IMR-90 (cell line): ENCODE results near the gene SNX27. TPM values are rescaled to one million over a fixed set of nuclear protein-coding genes. Genes with fewer than 3 reads are reported as not detected.

Experiments used
- ATAC-seq: fragments of 200-7000 bp; cut with Tn5 transposase; 2 replicates; pipeline ENCODE4 v1.9.1; 2020; ENCODE audit warnings: low read depth, mild to moderate bottlenecking, moderate library complexity
- BruUV-seq: library from RNA; stranded (reverse); fragments of 400-500 nt; replicated peaks from 2 replicates; lab custom pipeline; 2021; lab: Mats Ljungman, UMichigan
- CTCF ChIA-PET: fragments of 300-600 bp; formaldehyde crosslinking; extraction: SDS; loops from one replicate; lab custom pipeline; 2021; ENCODE audit warnings: antibody characterized with exemption; lab: Yijun Ruan, JAX
- POLR2A ChIA-PET: fragments of 300-600 bp; sonication (Branson Sonifier 250); formaldehyde crosslinking; loops from one replicate; lab custom pipeline; 2022; ENCODE audit warnings: antibody characterized with exemption; ENCODE audit not compliant: unreplicated experiment; lab: Charles Lee
- DNase-seq: peaks from one replicate; pipeline ENCODE4 v3.0.0; 2013
- H2AFZ ChIP-seq: replicated peaks from 2 replicates; pipeline ENCODE3; 2013; ENCODE audit warnings: low read length, mild to moderate bottlenecking; ENCODE audit not compliant: poor library complexity
- H2AK5ac ChIP-seq: 2 replicates; pipeline ENCODE4 v1.6.1; 2013; ENCODE audit warnings: low read depth, low read length, inconsistent platforms
- H2AK9ac ChIP-seq: replicated peaks from 2 replicates; pipeline ENCODE3; 2013; ENCODE audit warnings: mild to moderate bottlenecking, low read depth, low read length, moderate library complexity; ENCODE audit not compliant: poor library complexity
- H2BK120ac ChIP-seq: 2 replicates; pipeline ENCODE4 v1.6.1; 2013; ENCODE audit warnings: low read depth, low read length, inconsistent platforms
- H2BK15ac ChIP-seq: 3 replicates; pipeline ENCODE4 v1.6.1; 2013; ENCODE audit warnings: low read depth, low read length, inconsistent platforms
- H2BK20ac ChIP-seq: 2 replicates; pipeline ENCODE4 v1.6.1; 2013; ENCODE audit warnings: low read depth, mild to moderate bottlenecking, inconsistent platforms, low read length, moderate library complexity
- H2BK5ac ChIP-seq: 2 replicates; pipeline ENCODE4 v1.6.1; 2013; ENCODE audit warnings: mild to moderate bottlenecking, low read depth, low read length, inconsistent platforms; ENCODE audit not compliant: poor library complexity, severe bottlenecking
- H3K14ac ChIP-seq: replicated peaks from 2 replicates; pipeline ENCODE4 v1.6.1; 2013; ENCODE audit warnings: low read depth, low read length, inconsistent platforms
- H3K18ac ChIP-seq: 2 replicates; pipeline ENCODE4 v1.6.1; 2013; ENCODE audit warnings: low read depth, low read length, control low read depth
- H3K23ac ChIP-seq: 2 replicates; pipeline ENCODE4 v1.6.1; 2013; ENCODE audit warnings: low read depth, low read length, inconsistent platforms
- H3K27ac ChIP-seq: 2 replicates; pipeline ENCODE4 v1.5.1; 2013; ENCODE audit warnings: mild to moderate bottlenecking, control low read depth, low read length; ENCODE audit not compliant: insufficient read depth
- H3K27me3 ChIP-seq: 2 replicates; pipeline ENCODE4 v1.6.1; 2013; ENCODE audit warnings: low read length; ENCODE audit not compliant: control insufficient read depth, insufficient read depth
- H3K36me3 ChIP-seq: 2 replicates; pipeline ENCODE4 v1.6.1; 2013; ENCODE audit warnings: low read length, mixed read lengths; ENCODE audit not compliant: control insufficient read depth, insufficient read depth
- H3K4ac ChIP-seq: 2 replicates; pipeline ENCODE4 v1.6.1; 2013; ENCODE audit warnings: low read depth, low read length, inconsistent platforms
- H3K4me1 ChIP-seq: 2 replicates; pipeline ENCODE4 v1.6.1; 2013; ENCODE audit warnings: low read length, mixed read lengths; ENCODE audit not compliant: control insufficient read depth, insufficient read depth
- H3K4me2 ChIP-seq: 2 replicates; pipeline ENCODE4 v1.6.1; 2013; ENCODE audit warnings: low read depth, mild to moderate bottlenecking, control low read depth, low read length, moderate library complexity
- H3K4me3 ChIP-seq: 2 replicates; pipeline ENCODE4 v1.5.1; 2013; ENCODE audit warnings: low read depth, mild to moderate bottlenecking, control low read depth, low read length, moderate library complexity; ENCODE audit not compliant: insufficient read depth
- H3K56ac ChIP-seq: 2 replicates; pipeline ENCODE4 v1.6.1; 2013; ENCODE audit warnings: low read length, inconsistent platforms; ENCODE audit not compliant: insufficient read depth; ENCODE audit errors: extremely low read depth
- H3K79me1 ChIP-seq, 2 experiments: 2 replicates each; pipeline ENCODE4 v1.6.1; 2013; ENCODE audit warnings: low read length in 2 of 2, inconsistent platforms in 1 of 2, low read depth in 1 of 2
- H3K9ac ChIP-seq: 2 replicates; pipeline ENCODE4 v1.6.1; 2013; ENCODE audit warnings: low read depth, low read length, control low read depth
- H3K9me1 ChIP-seq: 2 replicates; pipeline ENCODE4 v1.6.1; 2013; ENCODE audit warnings: low read length, inconsistent platforms; ENCODE audit not compliant: insufficient read depth
- H3K9me3 ChIP-seq: 2 replicates; pipeline ENCODE4 v1.6.1; 2013; ENCODE audit warnings: low read length; ENCODE audit not compliant: control insufficient read depth, insufficient read depth
- H4K20me1 ChIP-seq: 2 replicates; pipeline ENCODE4 v1.6.1; 2013; ENCODE audit warnings: low read length, inconsistent platforms; ENCODE audit not compliant: insufficient read depth
- H4K5ac ChIP-seq: 2 replicates; pipeline ENCODE4 v1.6.1; 2013; ENCODE audit warnings: mild to moderate bottlenecking, low read depth, low read length, control low read depth
- H4K8ac ChIP-seq, 2 experiments: 2 replicates each; pipeline ENCODE4 v1.6.1; 2013; ENCODE audit warnings: low read depth in 2 of 2, low read length in 2 of 2, control low read depth in 1 of 2, inconsistent platforms in 1 of 2
- H4K91ac ChIP-seq: 2 replicates; pipeline ENCODE4 v1.6.1; 2013; ENCODE audit warnings: low read depth, low read length, inconsistent platforms; ENCODE audit not compliant: insufficient read depth
- CEBPB ChIP-seq: IDR thresholded peaks from 2 replicates; pipeline ENCODE4 v1.6.1; 2012; ENCODE audit warnings: low read depth, low read length, improper control_type of control experiment
- CHD1 ChIP-seq: IDR thresholded peaks from 2 replicates; pipeline ENCODE4 v1.6.1; 2012; ENCODE audit warnings: low read depth, low read length, improper control_type of control experiment
- MAFK ChIP-seq: IDR thresholded peaks from 2 replicates; pipeline ENCODE4 v1.6.1; 2012; ENCODE audit warnings: low read depth, low read length, improper control_type of control experiment
- MAZ ChIP-seq: IDR thresholded peaks from 2 replicates; pipeline ENCODE4 v1.6.1; 2012; ENCODE audit warnings: low read depth, mild to moderate bottlenecking, low read length, improper control_type of control experiment, moderate library complexity, borderline replicate concordance
- MXI1 ChIP-seq: IDR thresholded peaks from 2 replicates; pipeline ENCODE4 v1.6.1; 2012; ENCODE audit warnings: low read depth, mild to moderate bottlenecking, low read length, moderate library complexity, borderline replicate concordance
- POLR2A ChIP-seq: IDR thresholded peaks from 2 replicates; pipeline ENCODE4 v1.6.1; 2012; ENCODE audit warnings: mild to moderate bottlenecking, low read depth, low read length
- RAD21 ChIP-seq: IDR thresholded peaks from 2 replicates; pipeline ENCODE4 v1.6.1; 2012; ENCODE audit warnings: low read length, improper control_type of control experiment
- RCOR1 ChIP-seq: IDR thresholded peaks from 2 replicates; pipeline ENCODE4 v1.6.1; 2012; ENCODE audit warnings: mild to moderate bottlenecking, low read length, improper control_type of control experiment; ENCODE audit not compliant: insufficient replicate concordance
- RFX5 ChIP-seq: IDR thresholded peaks from 2 replicates; pipeline ENCODE4 v1.8.0; 2012; ENCODE audit warnings: low read depth, mild to moderate bottlenecking, low read length, moderate library complexity
- SMC3 ChIP-seq: fragments of 150-350 bp; IDR thresholded peaks from 2 replicates; pipeline ENCODE4 v1.6.1; 2016; ENCODE audit warnings: low read depth, mild to moderate bottlenecking, antibody characterized with exemption, low read length, moderate library complexity
- WGBS, 2 experiments: methylation state at CpG; one replicate each; pipeline versions ENCODE4 v1.1.5 to v1.1.7; 2013; ENCODE audit warnings: missing lambda C conversion rate in 2 of 2; ENCODE audit not compliant: insufficient read length in 1 of 2; ENCODE audit errors: extremely low coverage in 2 of 2; 5-methylcytosine and 5-hydroxymethylcytosine counted together
- dilution Hi-C: fragments of 300-500 bp; cut with HindIII; formaldehyde crosslinking; loops from one replicate; pipeline ENCODE4 v1.14.3; 2018; ENCODE audit warnings: low sequenced_read_pairs; ENCODE audit not compliant: unreplicated experiment
- in situ Hi-C: fragments of 300-500 bp; cut with MboI; formaldehyde crosslinking; loops from 3 replicates; pipeline ENCODE4 v1.14.3; 2019; ENCODE audit warnings: low sequenced_read_pairs, inconsistent platforms, mixed read lengths
- intact Hi-C: fragments of 100-400 bp; cut with micrococcal nuclease; formaldehyde crosslinking; loops from 2 replicates; pipeline ENCODE4 v1.10.0; 2022
- polyA plus RNA-seq, 3 experiments: library from polyadenylated mRNA; depleted of rRNA; stranded (reverse); fragments of >200 nt; gene quantifications; 2 replicates each; pipeline ENCODE4 v1.2.3, GENCODE V29; 2012; ENCODE audit warnings: low replicate concordance in 1 of 3
- total RNA-seq: library from RNA; depleted of rRNA; stranded (reverse); fragments of >200 nt; gene quantifications from 2 replicates; pipeline ENCODE4 v1.2.3, GENCODE V29; 2012
- TF ChIP-seq, protein P1 (sequence below): conservative IDR thresholded peaks from 2 replicates; pipeline ENCODE4 v1.5.1; 2012; ENCODE audit warnings: mild to moderate bottlenecking, low read depth, low read length, improper control_type of control experiment
- TF ChIP-seq, protein P2 (sequence below): fragments of 150-350 bp; IDR thresholded peaks from 2 replicates; pipeline ENCODE4 v1.6.1; 2017; ENCODE audit warnings: mild to moderate bottlenecking, antibody characterized with exemption, low read length, low read depth
- TF ChIP-seq, protein P3 (sequence below): fragments of 150-350 bp; IDR thresholded peaks from 2 replicates; pipeline ENCODE4 v1.6.1; 2016; ENCODE audit warnings: low read depth, mild to moderate bottlenecking, low read length, moderate library complexity, borderline replicate concordance

SNX27 gene
- total and polyA plus RNA-seq, 2 of the 4 experiments (the other 2 are of a cell fraction) = 12.3 to 25.6 TPM

DNA sequence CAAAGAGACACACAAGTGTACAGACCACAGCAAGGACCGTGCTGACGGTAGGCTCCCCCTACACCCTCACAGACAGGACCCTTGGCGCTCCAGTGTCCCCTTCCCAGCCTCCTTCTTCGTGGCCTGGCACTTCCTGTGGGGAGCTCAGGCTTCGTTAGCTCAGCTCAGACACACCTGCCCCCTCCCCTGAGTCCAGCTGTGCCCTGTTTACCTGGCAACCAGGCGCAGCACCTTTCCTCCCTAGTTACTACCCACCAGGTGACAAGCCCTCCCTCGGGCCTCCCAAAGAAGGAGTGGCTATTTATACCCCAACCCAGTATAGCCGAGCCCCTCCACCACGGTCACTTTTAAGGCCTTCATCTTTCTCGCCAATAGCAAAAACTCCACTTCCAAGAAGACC, 100.1 kb downstream of the SNX27 start (continued):
- TF ChIP-seq, protein P1, sequence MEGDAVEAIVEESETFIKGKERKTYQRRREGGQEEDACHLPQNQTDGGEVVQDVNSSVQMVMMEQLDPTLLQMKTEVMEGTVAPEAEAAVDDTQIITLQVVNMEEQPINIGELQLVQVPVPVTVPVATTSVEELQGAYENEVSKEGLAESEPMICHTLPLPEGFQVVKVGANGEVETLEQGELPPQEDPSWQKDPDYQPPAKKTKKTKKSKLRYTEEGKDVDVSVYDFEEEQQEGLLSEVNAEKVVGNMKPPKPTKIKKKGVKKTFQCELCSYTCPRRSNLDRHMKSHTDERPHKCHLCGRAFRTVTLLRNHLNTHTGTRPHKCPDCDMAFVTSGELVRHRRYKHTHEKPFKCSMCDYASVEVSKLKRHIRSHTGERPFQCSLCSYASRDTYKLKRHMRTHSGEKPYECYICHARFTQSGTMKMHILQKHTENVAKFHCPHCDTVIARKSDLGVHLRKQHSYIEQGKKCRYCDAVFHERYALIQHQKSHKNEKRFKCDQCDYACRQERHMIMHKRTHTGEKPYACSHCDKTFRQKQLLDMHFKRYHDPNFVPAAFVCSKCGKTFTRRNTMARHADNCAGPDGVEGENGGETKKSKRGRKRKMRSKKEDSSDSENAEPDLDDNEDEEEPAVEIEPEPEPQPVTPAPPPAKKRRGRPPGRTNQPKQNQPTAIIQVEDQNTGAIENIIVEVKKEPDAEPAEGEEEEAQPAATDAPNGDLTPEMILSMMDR = no peak
- no peak for TF ChIP-seq CEBPB

DNA sequence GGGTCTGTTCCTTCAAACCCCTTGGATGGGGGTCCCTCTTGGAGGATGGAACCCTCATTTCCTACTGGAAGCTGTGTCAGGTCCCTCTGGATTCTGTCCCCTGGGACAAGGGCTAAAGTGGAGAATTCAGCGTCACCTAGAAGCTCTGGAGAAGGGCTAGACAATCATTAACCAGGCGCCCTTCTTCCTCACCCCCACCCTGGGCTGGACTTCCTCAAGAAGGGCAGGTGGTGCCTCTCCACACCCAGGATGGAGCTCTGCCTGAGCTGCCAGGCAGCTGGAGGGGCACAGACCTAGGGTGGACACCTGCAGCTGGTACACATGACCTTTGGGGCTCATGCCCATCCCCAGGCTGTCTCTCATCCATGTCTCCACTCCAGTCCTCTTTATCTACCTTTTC, 101.2 kb downstream of the SNX27 start:
- intact Hi-C loops (no loop called here), dilution Hi-C loops (no loop called here), in situ Hi-C loops (no loop called here)
- Histone ChIP-seq H3K27ac (no peak overlapping the region), H3K56ac (no peak overlapping the region), H3K4me2 (no peak overlapping the region), H4K20me1 (no peaks in the 10 kb centered on the region; the same call in 1 of the 2 replicates), H2BK5ac (no peak overlapping the region), H4K8ac (no peak overlapping the region), H2BK20ac (no peak overlapping the region), H2BK120ac (no peak overlapping the region), H3K79me1 (no peaks in the 10 kb centered on the region), H3K23ac (no peak overlapping the region), H3K14ac (no peak overlapping the region), H2AFZ (no peak overlapping the region), H4K91ac (no peak overlapping the region), H3K36me3 (no peaks in the 10 kb centered on the region), H3K4me3 (no peak overlapping the region), H2AK5ac (no peak overlapping the region), H2BK15ac (no peak overlapping the region; the same call in 2 of the 3 replicates), H3K4me1 (no peaks in the 10 kb centered on the region), H3K9me3 (no peaks in the 10 kb centered on the region), H3K27me3 (peaks cover 73% of the 10 kb centered on the region), H3K4ac (no peak overlapping the region), H2AK9ac (no peak overlapping the region), H4K5ac (no peak overlapping the region), H3K9ac (no peak overlapping the region), H3K18ac (no peak overlapping the region), H3K9me1 (no peaks in the 10 kb centered on the region)
- POLR2A ChIA-PET = no interaction called here
- CTCF ChIA-PET = no interaction called here
- WGBS, 2 experiments = no CpG with 5 or more reads among the region's 2 CpGs
- ATAC-seq (no peak), DNase-seq (no peak)
- BruUV-seq = no TSS peak
- no peak for TF ChIP-seq MXI1
- TF ChIP-seq POLR2A = no peak
- TF ChIP-seq, protein P2, sequence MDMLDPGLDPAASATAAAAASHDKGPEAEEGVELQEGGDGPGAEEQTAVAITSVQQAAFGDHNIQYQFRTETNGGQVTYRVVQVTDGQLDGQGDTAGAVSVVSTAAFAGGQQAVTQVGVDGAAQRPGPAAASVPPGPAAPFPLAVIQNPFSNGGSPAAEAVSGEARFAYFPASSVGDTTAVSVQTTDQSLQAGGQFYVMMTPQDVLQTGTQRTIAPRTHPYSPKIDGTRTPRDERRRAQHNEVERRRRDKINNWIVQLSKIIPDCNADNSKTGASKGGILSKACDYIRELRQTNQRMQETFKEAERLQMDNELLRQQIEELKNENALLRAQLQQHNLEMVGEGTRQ = no peak
- TF ChIP-seq RAD21 = no peak
- TF ChIP-seq, protein P3, sequence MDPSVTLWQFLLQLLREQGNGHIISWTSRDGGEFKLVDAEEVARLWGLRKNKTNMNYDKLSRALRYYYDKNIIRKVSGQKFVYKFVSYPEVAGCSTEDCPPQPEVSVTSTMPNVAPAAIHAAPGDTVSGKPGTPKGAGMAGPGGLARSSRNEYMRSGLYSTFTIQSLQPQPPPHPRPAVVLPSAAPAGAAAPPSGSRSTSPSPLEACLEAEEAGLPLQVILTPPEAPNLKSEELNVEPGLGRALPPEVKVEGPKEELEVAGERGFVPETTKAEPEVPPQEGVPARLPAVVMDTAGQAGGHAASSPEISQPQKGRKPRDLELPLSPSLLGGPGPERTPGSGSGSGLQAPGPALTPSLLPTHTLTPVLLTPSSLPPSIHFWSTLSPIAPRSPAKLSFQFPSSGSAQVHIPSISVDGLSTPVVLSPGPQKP = no peak
- no peak for TF ChIP-seq MAFK
- no peak for TF ChIP-seq RFX5
- no peak for TF ChIP-seq CHD1
- no peak for TF ChIP-seq SMC3
- no peak for TF ChIP-seq CEBPB
- no peak for TF ChIP-seq RCOR1
- TF ChIP-seq MAZ = no peak
